Astrocyte (in vitro differentiated cells and primary cell): Measurements from ENCODE around the gene PEX14. TPM values are rescaled to one million over a fixed set of nuclear protein-coding genes. Genes with fewer than 3 reads are reported as not detected.

Experiments used
- DNase-seq: peaks from one replicate; pipeline ENCODE4 v3.0.0-alpha.2; 2010; ENCODE audit warnings: low read depth
- FAIRE-seq: peaks from 2 replicates; lab custom pipeline; 2011; peaks lifted over from hg19 to GRCh38; lab: Jason Lieb, UNC
- H2AFZ ChIP-seq: 2 replicates; pipeline ENCODE4 v1.6.0; 2012; ENCODE audit warnings: low read depth, low read length, inconsistent platforms
- H3K27ac ChIP-seq: 2 replicates; pipeline ENCODE4 v1.5.1; 2011; ENCODE audit warnings: low read depth, low read length, inconsistent platforms
- H3K27me3 ChIP-seq: 2 replicates; pipeline ENCODE4 v1.6.0; 2011; ENCODE audit warnings: low read length, inconsistent platforms; ENCODE audit not compliant: insufficient read depth
- H3K36me3 ChIP-seq: 2 replicates; pipeline ENCODE4 v1.5.1; 2011; ENCODE audit warnings: low read length, inconsistent platforms; ENCODE audit not compliant: insufficient read depth
- H3K4me1 ChIP-seq: 2 replicates; pipeline ENCODE4 v1.5.1; 2011; ENCODE audit warnings: low read length, inconsistent platforms; ENCODE audit not compliant: insufficient read depth
- H3K4me2 ChIP-seq: 2 replicates; pipeline ENCODE4 v1.6.0; 2012; ENCODE audit warnings: low read length, inconsistent platforms
- H3K4me3 ChIP-seq: 2 replicates; pipeline ENCODE4 v1.5.1; 2011; ENCODE audit warnings: low read depth, mild to moderate bottlenecking, low read length, inconsistent platforms; ENCODE audit not compliant: insufficient read depth
- H3K79me2 ChIP-seq: 2 replicates; pipeline ENCODE4 v1.6.0; 2012; ENCODE audit warnings: mild to moderate bottlenecking, low read length, inconsistent platforms; ENCODE audit not compliant: insufficient read depth
- H3K9ac ChIP-seq: 2 replicates; pipeline ENCODE4 v1.6.0; 2012; ENCODE audit warnings: mild to moderate bottlenecking, low read length, inconsistent platforms
- H3K9me3 ChIP-seq: 2 replicates; pipeline ENCODE4 v1.5.1; 2012; ENCODE audit warnings: low read depth, mild to moderate bottlenecking, low read length, inconsistent platforms; ENCODE audit not compliant: insufficient read depth
- H4K20me1 ChIP-seq: 2 replicates; pipeline ENCODE4 v1.6.0; 2012; ENCODE audit warnings: low read length, inconsistent platforms; ENCODE audit not compliant: insufficient read depth
- H3K27ac Mint-ChIP-seq: one replicate; pipeline ENCODE4 v1.8.0; 2021; ENCODE audit warnings: mild to moderate bottlenecking, mixed read lengths; ENCODE audit not compliant: unreplicated experiment
- H3K27me3 Mint-ChIP-seq: one replicate; pipeline ENCODE4 v1.8.0; 2021; ENCODE audit warnings: low read depth, mixed read lengths; ENCODE audit not compliant: unreplicated experiment
- H3K36me3 Mint-ChIP-seq: one replicate; pipeline ENCODE4 v1.8.0; 2021; ENCODE audit warnings: low read depth, mixed read lengths; ENCODE audit not compliant: unreplicated experiment
- H3K4me1 Mint-ChIP-seq: one replicate; pipeline ENCODE4 v1.8.0; 2021; ENCODE audit warnings: low read depth, mixed read lengths; ENCODE audit not compliant: unreplicated experiment
- H3K4me3 Mint-ChIP-seq: one replicate; pipeline ENCODE4 v1.8.0; 2021; ENCODE audit warnings: mild to moderate bottlenecking, moderate library complexity, mixed read lengths; ENCODE audit not compliant: unreplicated experiment
- H3K9me3 Mint-ChIP-seq: one replicate; pipeline ENCODE4 v1.8.0; 2021; ENCODE audit warnings: mild to moderate bottlenecking, mixed read lengths; ENCODE audit not compliant: unreplicated experiment
- CTCF ChIP-seq: IDR thresholded peaks from 2 replicates; pipeline ENCODE4 v1.5.1; 2011; ENCODE audit warnings: low read depth, mild to moderate bottlenecking, inconsistent platforms, low read length, moderate library complexity; ENCODE audit not compliant: insufficient read depth
- EZH2 ChIP-seq: IDR thresholded peaks from 2 replicates; pipeline ENCODE4 v1.6.1; 2012; ENCODE audit warnings: mild to moderate bottlenecking, low read length, inconsistent platforms; ENCODE audit not compliant: insufficient read depth
- total RNA-seq: library from RNA; stranded (reverse); gene quantifications from 2 replicates; pipeline ENCODE4 v1.2.1, GENCODE V29; 2021

PEX14 gene
- total RNA-seq, 1 donor from 2014 or later, result 23.3 TPM

GRCh38 chr1:10438677-10439163 is 36.0 kb upstream of the PEX14 start:
- peaks cover 1% of the 10 kb centered on the region for H3K36me3 Mint-ChIP-seq
- FAIRE-seq, result no peak

GRCh38 chr1:10440305-10440704 is 34.4 kb upstream of the PEX14 start:
- H3K4me1 Mint-ChIP-seq, result peaks cover 8% of the 10 kb centered on the region
- TF ChIP-seq CTCF (no peak), EZH2 (no peak)
- H3K9me3 ChIP-seq, result no peaks in the 10 kb centered on the region
- no peak overlapping the region for H3K4me3 Mint-ChIP-seq
- no peak overlapping the region for H3K27ac ChIP-seq
- H2AFZ ChIP-seq, result no peak overlapping the region
- H3K27me3 ChIP-seq, result no peaks in the 10 kb centered on the region
- no peak overlapping the region for H3K9ac ChIP-seq
- H3K4me2 ChIP-seq, result no peak overlapping the region
- H3K36me3 ChIP-seq, result no peaks in the 10 kb centered on the region
- no peak overlapping the region for H3K27ac Mint-ChIP-seq
- no peak overlapping the region for H3K4me3 ChIP-seq
- no peaks in the 10 kb centered on the region for H3K9me3 Mint-ChIP-seq
- peaks cover 1% of the 10 kb centered on the region for H3K36me3 Mint-ChIP-seq
- no peak for FAIRE-seq
- H3K27me3 Mint-ChIP-seq, result no peaks in the 10 kb centered on the region
- no peak for DNase-seq
- no peaks in the 10 kb centered on the region for H4K20me1 ChIP-seq
- H3K79me2 ChIP-seq, result no peaks in the 10 kb centered on the region
- H3K4me1 ChIP-seq, result no peaks in the 10 kb centered on the region

More at GRCh38 chr1:10438677-10439163, 36.0 kb upstream of the PEX14 start:
- Mint-ChIP-seq H3K4me3 (no peak overlapping the region), H3K27me3 (no peaks in the 10 kb centered on the region), H3K27ac (peak overlapping the region; percentile 1), H3K9me3 (no peaks in the 10 kb centered on the region), H3K4me1 (peaks cover 8% of the 10 kb centered on the region)
- no peak overlapping the region for H3K27ac ChIP-seq
- TF ChIP-seq CTCF (no peak), EZH2 (no peak)
- H3K36me3 ChIP-seq, result no peaks in the 10 kb centered on the region
- H3K4me2 ChIP-seq, result no peak overlapping the region
- no peak overlapping the region for H3K9ac ChIP-seq
- H3K27me3 ChIP-seq, result no peaks in the 10 kb centered on the region
- no peaks in the 10 kb centered on the region for H4K20me1 ChIP-seq
- H3K79me2 ChIP-seq, result no peaks in the 10 kb centered on the region
- no peak overlapping the region for H3K4me3 ChIP-seq
- no peaks in the 10 kb centered on the region for H3K9me3 ChIP-seq
- DNase-seq, result no peak
- H3K4me1 ChIP-seq, result no peaks in the 10 kb centered on the region
- no peak overlapping the region for H2AFZ ChIP-seq

GRCh38 chr1:10440794-10441193 is 34.0 kb upstream of the PEX14 start:
- Histone ChIP-seq H4K20me1 (no peaks in the 10 kb centered on the region), H2AFZ (no peak overlapping the region), H3K27ac (no peak overlapping the region), H3K36me3 (no peaks in the 10 kb centered on the region), H3K9ac (no peak overlapping the region), H3K4me3 (no peak overlapping the region), H3K4me1 (no peaks in the 10 kb centered on the region), H3K9me3 (no peaks in the 10 kb centered on the region), H3K4me2 (no peak overlapping the region), H3K27me3 (no peaks in the 10 kb centered on the region), H3K79me2 (no peaks in the 10 kb centered on the region)
- Mint-ChIP-seq H3K27me3 (no peaks in the 10 kb centered on the region), H3K36me3 (peaks cover 1% of the 10 kb centered on the region), H3K4me3 (no peak overlapping the region), H3K4me1 (peaks cover 8% of the 10 kb centered on the region), H3K27ac (no peak overlapping the region), H3K9me3 (no peaks in the 10 kb centered on the region)
- TF ChIP-seq CTCF, result no peak
- TF ChIP-seq EZH2, result no peak
- FAIRE-seq (no peak), DNase-seq (no peak)
